PC-9 (cell line): ENCODE data around the gene FUT9. TPM values are rescaled to one million over a fixed set of nuclear protein-coding genes. Genes with fewer than 3 reads are reported as not detected.
"Not testable (repeated sequence)": the region's sequence is repeated elsewhere in the genome, so short reads cannot be mapped to it uniquely, and the experiment has no call there.

Experiments used
- BruUV-seq: library from RNA; stranded (reverse); fragments of 400-500 nt; replicated peaks from 2 replicates; lab custom pipeline; 2021; lab: Mats Ljungman, UMichigan
- CTCF ChIA-PET: fragments of 300-600 bp; sonication (Branson Sonifier 250); formaldehyde crosslinking; loops from one replicate; lab custom pipeline; 2022; ENCODE audit warnings: antibody characterized with exemption; lab: Charles Lee
- POLR2A ChIA-PET: fragments of 300-600 bp; sonication (Branson Sonifier 250); formaldehyde crosslinking; loops from one replicate; lab custom pipeline; 2022; ENCODE audit warnings: antibody characterized with exemption; ENCODE audit not compliant: unreplicated experiment; lab: Charles Lee
- DNase-seq, 2 experiments: peaks; one replicate each; pipeline versions ENCODE4 v3.0.0 to v3.0.0-alpha.2; 2015 to 2022; ENCODE audit warnings: mixed read lengths in 1 of 2
- H2AFZ ChIP-seq: fragments of 200-600 bp; sonication (generic); 2 replicates; pipeline ENCODE4 v1.8.1; 2017; ENCODE audit warnings: antibody characterized with exemption
- H3F3A ChIP-seq: fragments of 200-600 bp; sonication (generic); 2 replicates; pipeline ENCODE4 v1.8.1; 2017; ENCODE audit warnings: antibody characterized with exemption, mild to moderate bottlenecking, low read depth; ENCODE audit not compliant: insufficient read depth
- H3K27ac ChIP-seq: fragments of 200-600 bp; sonication (generic); 2 replicates; pipeline ENCODE4 v1.6.1; 2016; ENCODE audit warnings: mixed run types
- H3K27me3 ChIP-seq: fragments of 200-600 bp; sonication (generic); 2 replicates; pipeline ENCODE4 v1.6.1; 2016; ENCODE audit warnings: low read depth, mixed run types; ENCODE audit not compliant: insufficient read depth
- H3K36me3 ChIP-seq: fragments of 200-600 bp; sonication (generic); 2 replicates; pipeline ENCODE4 v1.6.1; 2016; ENCODE audit warnings: low read depth, mixed run types
- H3K4me1 ChIP-seq: fragments of 200-600 bp; sonication (generic); replicated peaks from 2 replicates; pipeline ENCODE4 v1.6.1; 2016; ENCODE audit warnings: mixed run types; ENCODE audit not compliant: insufficient read depth
- H3K4me2 ChIP-seq: fragments of 200-600 bp; sonication (generic); 2 replicates; pipeline ENCODE4 v1.6.1; 2017; ENCODE audit warnings: mixed run types
- H3K4me3 ChIP-seq: fragments of 200-600 bp; sonication (generic); 2 replicates; pipeline ENCODE4 v1.6.1; 2016; ENCODE audit warnings: mixed run types
- H3K79me2 ChIP-seq: fragments of 200-600 bp; sonication (generic); 2 replicates; pipeline ENCODE4 v1.6.1; 2017; ENCODE audit warnings: low read depth, mixed run types
- H3K9me2 ChIP-seq: fragments of 200-600 bp; sonication (generic); 2 replicates; pipeline ENCODE4 v1.8.1; 2017; ENCODE audit warnings: mild to moderate bottlenecking; ENCODE audit not compliant: insufficient read depth
- H3K9me3 ChIP-seq: fragments of 200-600 bp; sonication (generic); 2 replicates; pipeline ENCODE4 v1.8.1; 2016; ENCODE audit warnings: low read depth; ENCODE audit not compliant: insufficient read depth
- H4K20me1 ChIP-seq: fragments of 200-600 bp; sonication (generic); 2 replicates; pipeline ENCODE4 v1.8.1; 2017; ENCODE audit not compliant: insufficient read depth
- EZH2 ChIP-seq: fragments of 200-600 bp; sonication (generic); IDR thresholded peaks from 2 replicates; pipeline ENCODE4 v1.8.0; 2017; ENCODE audit warnings: antibody characterized with exemption, low read depth
- intact Hi-C: fragments of 100-400 bp; cut with micrococcal nuclease; formaldehyde crosslinking; loops from one replicate; pipeline ENCODE4 v1.10.0; 2022; ENCODE audit not compliant: unreplicated experiment
- total RNA-seq: library from RNA; stranded (reverse); gene quantifications from 2 replicates; pipeline ENCODE4 v1.2.3, GENCODE V29; 2021
- TF ChIP-seq, protein P1 (sequence below): fragments of 200-600 bp; sonication (generic); conservative IDR thresholded peaks from 2 replicates; pipeline ENCODE4 v1.6.1; 2017; ENCODE audit warnings: mixed run types, antibody characterized with exemption, mild to moderate bottlenecking, moderate library complexity

FUT9 gene
- total RNA-seq, 1 experiment from 2014 or later = 6.9 TPM

DNA sequence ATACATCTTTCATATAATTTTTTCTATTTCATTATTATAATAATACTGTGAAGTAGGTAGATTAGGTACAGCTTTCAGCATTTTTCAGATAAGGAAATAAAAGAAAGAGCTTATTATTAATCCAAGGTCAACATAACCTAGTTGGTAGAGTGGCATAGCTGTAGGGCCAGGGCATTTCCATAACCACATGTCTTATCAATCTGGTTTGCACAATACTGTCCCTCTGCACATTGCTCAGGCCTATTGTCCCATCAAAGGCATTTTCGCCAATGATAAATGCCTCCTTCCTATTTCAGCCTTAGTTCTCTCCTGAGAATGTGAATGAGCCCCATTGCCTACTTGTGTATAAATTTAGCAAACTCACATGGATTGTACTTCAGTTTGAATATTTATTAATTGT, 234.0 kb downstream of the FUT9 start:
- H3K4me2 ChIP-seq = no peak overlapping the region
- no peak overlapping the region for H2AFZ ChIP-seq
- no peaks in the 10 kb centered on the region for H3K79me2 ChIP-seq
- H3K4me1 ChIP-seq = no peaks in the 10 kb centered on the region
- no peaks in the 10 kb centered on the region for H4K20me1 ChIP-seq
- no peaks in the 10 kb centered on the region for H3K36me3 ChIP-seq
- DNase-seq = no peak
- H3K27me3 ChIP-seq = no peaks in the 10 kb centered on the region
- POLR2A ChIA-PET = interaction anchor here (0.7 kb wide), 1 partner anchor 128 kb away, joined by 8 read pairs; no protein-coding TSS in a partner anchor
- H3F3A ChIP-seq = no peaks in the 10 kb centered on the region
- no peak for TF ChIP-seq EZH2
- TF ChIP-seq, protein P1, sequence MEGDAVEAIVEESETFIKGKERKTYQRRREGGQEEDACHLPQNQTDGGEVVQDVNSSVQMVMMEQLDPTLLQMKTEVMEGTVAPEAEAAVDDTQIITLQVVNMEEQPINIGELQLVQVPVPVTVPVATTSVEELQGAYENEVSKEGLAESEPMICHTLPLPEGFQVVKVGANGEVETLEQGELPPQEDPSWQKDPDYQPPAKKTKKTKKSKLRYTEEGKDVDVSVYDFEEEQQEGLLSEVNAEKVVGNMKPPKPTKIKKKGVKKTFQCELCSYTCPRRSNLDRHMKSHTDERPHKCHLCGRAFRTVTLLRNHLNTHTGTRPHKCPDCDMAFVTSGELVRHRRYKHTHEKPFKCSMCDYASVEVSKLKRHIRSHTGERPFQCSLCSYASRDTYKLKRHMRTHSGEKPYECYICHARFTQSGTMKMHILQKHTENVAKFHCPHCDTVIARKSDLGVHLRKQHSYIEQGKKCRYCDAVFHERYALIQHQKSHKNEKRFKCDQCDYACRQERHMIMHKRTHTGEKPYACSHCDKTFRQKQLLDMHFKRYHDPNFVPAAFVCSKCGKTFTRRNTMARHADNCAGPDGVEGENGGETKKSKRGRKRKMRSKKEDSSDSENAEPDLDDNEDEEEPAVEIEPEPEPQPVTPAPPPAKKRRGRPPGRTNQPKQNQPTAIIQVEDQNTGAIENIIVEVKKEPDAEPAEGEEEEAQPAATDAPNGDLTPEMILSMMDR = no peak
- intact Hi-C loops = no loop called here
- no TSS peak for BruUV-seq
- H3K27ac ChIP-seq = no peak overlapping the region
- CTCF ChIA-PET = no interaction called here
- H3K4me3 ChIP-seq = no peak overlapping the region
- H3K9me2 ChIP-seq = no peaks in the 10 kb centered on the region; the same call in 1 of the 2 replicates
- no peaks in the 10 kb centered on the region for H3K9me3 ChIP-seq

DNA sequence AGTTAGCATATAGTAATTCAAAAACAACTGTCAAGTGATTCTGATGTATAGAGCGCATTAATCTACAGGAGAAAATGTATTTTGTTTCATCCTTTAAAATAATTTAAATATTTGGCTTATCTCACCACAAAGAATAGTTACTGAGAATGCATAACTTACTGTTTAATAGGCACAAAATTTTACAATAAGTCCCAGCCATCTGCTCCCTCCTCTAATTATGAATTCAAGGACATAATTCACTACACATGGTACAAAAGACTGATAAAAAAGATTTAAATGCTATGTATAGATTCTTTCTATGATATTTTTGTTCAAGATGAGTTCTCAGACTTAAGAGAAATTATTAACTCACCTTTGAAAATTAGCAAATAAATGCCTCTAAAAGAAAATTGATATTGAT, 242.0 kb downstream of the FUT9 start:
- Histone ChIP-seq H3K4me1 (no peaks in the 10 kb centered on the region), H3K4me2 (no peak overlapping the region), H2AFZ (no peak overlapping the region), H3K4me3 (no peak overlapping the region), H3K36me3 (no peaks in the 10 kb centered on the region), H3K27me3 (no peaks in the 10 kb centered on the region), H3F3A (no peaks in the 10 kb centered on the region), H3K79me2 (no peaks in the 10 kb centered on the region), H4K20me1 (no peaks in the 10 kb centered on the region), H3K9me2 (no peaks in the 10 kb centered on the region), H3K9me3 (no peaks in the 10 kb centered on the region), H3K27ac (no peak overlapping the region)
- CTCF ChIA-PET = no interaction called here
- POLR2A ChIA-PET = no interaction called here
- no peak for TF ChIP-seq EZH2
- TF ChIP-seq, protein P1 = no peak
- intact Hi-C loops = no loop called here
- no TSS peak for BruUV-seq
- DNase-seq = no peak

DNA sequence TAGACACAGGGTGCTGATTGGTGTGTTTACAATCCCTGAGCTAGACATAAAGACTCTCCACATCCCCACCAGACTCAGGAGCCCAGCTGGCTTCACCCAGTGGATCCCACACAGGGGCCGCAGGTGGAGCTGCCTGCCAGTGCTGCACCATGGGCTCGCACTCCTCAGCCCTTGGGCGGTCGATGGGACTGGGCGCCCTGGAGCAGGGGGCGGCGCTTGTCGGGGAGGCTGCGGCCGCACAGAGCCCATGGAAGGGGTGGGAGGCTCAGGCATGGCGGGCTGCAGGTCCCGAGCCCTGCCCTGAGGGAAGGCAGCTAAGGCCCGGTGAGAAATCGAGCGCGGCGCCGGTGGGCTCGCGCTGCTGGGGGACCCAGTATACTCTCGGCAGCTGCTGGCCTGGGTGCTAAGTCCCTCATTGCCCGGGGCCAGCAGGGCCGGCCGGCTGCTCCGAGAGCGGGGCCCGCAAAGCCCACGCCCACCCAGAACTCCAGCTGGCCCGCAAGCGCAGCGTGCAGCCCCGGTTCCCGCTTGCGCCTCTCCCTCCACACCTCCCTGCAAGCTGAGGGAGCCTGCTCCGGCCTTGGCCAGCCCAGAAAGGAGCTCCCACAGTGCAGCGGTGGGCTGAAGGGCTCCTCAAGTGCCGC, 245.1 kb downstream of the FUT9 start:
- H3K4me1 ChIP-seq, H4K20me1 ChIP-seq, CTCF ChIA-PET, H3F3A ChIP-seq, H3K36me3 ChIP-seq, H3K9me2 ChIP-seq, H3K79me2 ChIP-seq, H3K27me3 ChIP-seq, H3K4me3 ChIP-seq, intact Hi-C loops, H3K9me3 ChIP-seq, POLR2A ChIA-PET, H3K27ac ChIP-seq, BruUV-seq, H2AFZ ChIP-seq, DNase-seq, H3K4me2 ChIP-seq: not testable (repeated sequence)
